HG02870 (cell line): Measurements from ENCODE around the gene EIF2B4.
A peak's percentile ranks its signal among the peaks of the same experiment; 100 is the strongest.

Experiments
- ATAC-seq: cut with Tn5 transposase; IDR thresholded peaks from one replicate; pipeline ENCODE4 v1.9.1; 2021; ENCODE audit warnings: mild to moderate bottlenecking, moderate library complexity; ENCODE audit not compliant: unreplicated experiment

Gene EIF2B4

DNA sequence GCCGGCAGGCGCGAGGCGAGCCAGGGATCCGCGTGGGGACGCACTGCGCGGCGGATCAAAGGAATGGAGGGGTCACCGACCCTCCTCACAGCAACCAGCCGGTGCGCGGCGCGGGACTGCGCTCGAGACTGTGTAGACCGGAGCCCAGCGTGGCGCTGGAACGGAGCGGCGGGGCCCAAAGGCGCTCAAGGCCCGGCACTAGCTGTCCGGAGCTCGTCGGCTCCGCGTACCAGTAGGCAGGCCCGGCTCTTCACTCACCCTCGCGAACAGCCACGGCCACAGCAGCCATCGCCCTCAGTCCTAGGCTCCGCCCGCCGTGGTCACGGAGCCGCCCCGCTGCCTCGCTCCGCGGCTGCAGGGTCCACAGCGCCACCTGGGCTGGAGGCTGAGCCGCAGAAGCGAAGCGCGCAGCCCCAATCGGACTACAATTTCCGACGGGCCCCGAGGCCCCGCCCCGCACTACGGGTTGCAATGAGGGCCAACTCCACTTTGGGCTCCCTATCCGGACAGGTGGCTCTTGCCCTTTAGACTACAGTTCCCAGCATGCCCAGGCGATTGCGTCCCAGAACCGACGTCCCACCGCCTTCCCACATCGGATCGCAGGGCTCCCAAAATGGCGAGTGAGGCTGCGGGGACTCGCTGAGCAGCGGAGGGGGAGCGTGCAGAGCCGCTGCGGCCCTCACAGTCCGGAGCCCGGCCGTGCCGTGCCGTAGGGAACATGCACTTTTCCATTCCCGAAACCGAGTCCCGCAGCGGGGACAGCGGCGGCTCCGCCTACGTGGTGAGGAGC lies at the start of gene EIF2B4, which contains the start of gene SNX17:
Gene EIF2B4 (minus strand): TSS at position 313 of the 790 bp plus-strand sequence. CDS start 24 bp downstream, at position 289.
Gene SNX17 (plus strand): TSS at position 591 of the 790 bp plus-strand sequence. CDS start 128 bp downstream, at position 719.
- peak; percentile 87 for ATAC-seq

- no peak for ATAC-seq
Observed at GRCh38 chr2:27416151-27416550, 46.0 kb upstream of the EIF2B4 start.

DNA sequence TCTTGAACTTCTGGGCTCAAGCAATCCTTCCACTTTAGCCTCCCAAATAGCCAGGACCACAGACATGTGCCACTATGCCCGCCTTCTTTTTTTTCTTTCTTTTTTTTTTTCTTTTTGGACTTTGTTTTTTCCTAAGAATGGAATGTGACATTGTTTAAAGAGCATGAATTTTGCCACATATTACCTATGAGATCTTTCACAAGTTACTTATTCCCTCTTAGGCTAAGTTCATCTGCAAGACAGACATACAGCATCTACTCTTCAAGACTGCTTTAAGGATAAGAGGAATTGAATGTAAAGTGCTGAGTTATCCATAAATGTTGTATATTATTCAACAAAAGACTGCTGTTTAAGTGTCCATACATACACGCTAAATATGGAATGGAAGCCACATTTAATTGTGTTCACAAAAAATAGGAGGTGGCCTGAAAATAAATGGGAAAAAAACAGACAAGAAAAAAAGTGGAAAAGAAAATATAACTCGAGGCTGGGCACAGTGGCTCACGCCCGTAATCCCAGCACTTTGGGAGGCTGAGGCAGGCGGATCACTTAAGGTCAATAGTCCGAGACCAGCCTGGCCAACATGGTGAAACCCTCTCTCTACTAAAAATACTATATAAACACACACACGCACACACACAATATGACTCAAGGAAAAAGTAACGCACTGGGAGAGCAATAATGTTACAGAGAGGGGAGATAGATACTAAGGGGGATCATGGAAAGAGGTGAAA lies 42.4 kb upstream of the EIF2B4 start:
- ATAC-seq: no peak

DNA sequence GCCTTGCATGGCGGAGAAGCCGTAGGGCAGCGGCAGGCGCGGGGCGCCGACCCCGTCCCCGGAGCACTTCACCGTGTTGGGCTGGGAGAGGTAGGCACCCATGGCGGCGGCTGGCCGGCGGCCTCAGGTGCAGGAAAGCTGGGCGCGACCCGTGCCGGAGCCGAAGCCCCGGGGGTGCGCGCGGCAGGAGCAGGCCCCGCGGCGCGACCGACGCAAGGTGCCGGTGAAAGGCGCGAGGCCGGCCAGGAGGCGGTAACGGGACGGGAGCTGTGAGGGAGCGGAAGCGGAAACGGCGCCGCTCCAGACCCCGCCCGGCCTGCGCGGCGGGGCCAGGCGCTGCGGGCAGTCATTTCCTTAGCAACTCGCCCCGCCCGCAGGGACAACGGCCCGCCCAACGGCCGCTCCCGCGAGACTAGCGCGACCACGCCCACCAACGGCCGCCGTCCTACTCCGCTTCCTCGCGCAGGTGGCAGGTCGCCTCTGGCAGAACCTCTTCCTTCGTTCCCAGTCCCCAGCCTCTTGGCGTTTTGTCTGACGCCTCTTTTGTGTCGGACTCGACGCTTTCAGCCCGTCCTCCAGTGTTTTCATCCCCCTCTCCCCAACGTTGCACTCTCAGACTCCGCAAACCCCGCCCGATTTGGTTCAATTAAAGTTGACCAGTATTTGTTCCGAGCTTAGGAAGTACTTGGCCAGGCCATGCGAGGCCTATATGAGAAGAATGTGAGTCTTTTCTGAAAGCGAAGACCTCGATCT lies 39.4 kb upstream of the EIF2B4 start, which contains the start of gene PPM1G:
Gene PPM1G (minus strand): TSS at position 271 of the 753 bp plus-strand sequence. CDS start 169 bp downstream, at position 102.
- peak; percentile 86 for ATAC-seq

DNA sequence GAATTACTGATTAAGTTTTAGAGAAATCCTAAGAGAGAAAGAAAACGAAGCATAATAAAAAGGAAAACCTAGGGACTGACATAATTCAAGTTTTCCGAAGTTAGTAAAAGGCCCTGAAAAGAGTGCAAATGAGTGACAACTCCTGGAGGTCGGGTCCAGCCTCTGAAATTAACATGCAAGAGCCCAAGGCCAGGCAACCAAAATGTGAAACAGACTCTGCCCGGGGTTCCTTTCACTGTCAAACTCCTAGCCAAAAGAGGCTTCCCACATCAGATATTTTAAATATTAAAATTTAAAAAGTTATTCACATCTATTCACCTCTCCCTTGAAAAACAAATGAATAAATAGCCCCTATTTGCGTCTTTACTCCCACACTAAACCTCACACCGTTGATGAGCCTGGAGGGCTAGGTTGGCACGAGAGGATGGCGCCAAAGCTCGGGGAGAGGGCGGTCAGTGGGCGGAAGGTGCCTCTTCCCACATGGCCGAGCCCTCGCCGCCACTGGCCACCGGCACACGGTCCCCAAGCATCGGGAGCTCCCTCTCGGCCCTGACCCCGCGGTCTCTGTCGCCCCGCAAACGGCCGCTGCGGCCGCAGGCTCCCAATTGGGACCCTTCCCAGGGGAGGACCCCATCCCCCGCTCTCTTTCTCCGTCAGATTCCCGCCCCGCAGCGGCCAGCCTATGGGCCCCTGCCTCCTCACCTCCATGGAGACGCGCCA lies 38.6 kb upstream of the EIF2B4 start:
- peak; percentile 18 for ATAC-seq

- no peak for ATAC-seq
Observed at GRCh38 chr2:27407798-27408491, 37.8 kb upstream of the EIF2B4 start.

GRCh38 chr2:27400348-27401135 lies 30.4 kb upstream of the EIF2B4 start:
- no peak for ATAC-seq

GRCh38 chr2:27398962-27399361 lies 28.8 kb upstream of the EIF2B4 start:
- no peak for ATAC-seq

- no peak for ATAC-seq
Observed at GRCh38 chr2:27393225-27393624, 23.1 kb upstream of the EIF2B4 start.

GRCh38 chr2:27390822-27391679 lies 20.9 kb upstream of the EIF2B4 start:
- no peak for ATAC-seq

DNA sequence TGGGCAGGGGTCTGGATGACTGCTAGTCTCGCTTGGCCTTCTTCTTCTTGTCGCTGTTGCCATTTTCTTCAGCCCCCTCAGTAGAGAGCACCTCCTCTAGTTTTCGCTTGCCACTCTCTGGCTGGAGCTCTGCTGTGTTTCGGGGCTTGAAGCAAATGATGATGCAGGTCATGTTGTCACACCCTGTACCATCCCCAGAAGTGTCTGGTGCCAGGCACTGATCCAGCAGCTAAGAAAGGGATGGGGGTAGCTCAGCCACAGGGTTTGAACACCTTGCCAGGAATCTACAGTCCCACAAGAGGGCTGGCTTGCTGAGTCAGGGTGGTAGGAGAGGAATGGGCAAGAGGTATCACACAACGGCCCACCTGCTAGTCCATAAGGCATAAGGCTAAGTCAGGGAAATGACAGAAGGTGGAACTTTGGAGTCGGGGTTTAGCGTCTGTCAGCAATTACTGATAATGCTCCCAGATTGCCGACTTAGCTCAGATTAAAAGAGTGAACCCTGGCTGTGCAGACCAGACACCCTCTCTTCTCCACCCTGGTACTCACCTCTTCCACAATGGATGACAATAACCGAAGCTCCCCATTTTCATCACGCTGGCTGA lies 11.5 kb upstream of the EIF2B4 start:
- ATAC-seq: no peak

GRCh38 chr2:27380626-27381545 lies 10.7 kb upstream of the EIF2B4 start, which contains the start of gene ZNF513:
TSS of gene ZNF513 (minus strand) at chr2:27380734. CDS start at chr2:27380526, 208 bp downstream.
- peak; percentile 84 for ATAC-seq

DNA sequence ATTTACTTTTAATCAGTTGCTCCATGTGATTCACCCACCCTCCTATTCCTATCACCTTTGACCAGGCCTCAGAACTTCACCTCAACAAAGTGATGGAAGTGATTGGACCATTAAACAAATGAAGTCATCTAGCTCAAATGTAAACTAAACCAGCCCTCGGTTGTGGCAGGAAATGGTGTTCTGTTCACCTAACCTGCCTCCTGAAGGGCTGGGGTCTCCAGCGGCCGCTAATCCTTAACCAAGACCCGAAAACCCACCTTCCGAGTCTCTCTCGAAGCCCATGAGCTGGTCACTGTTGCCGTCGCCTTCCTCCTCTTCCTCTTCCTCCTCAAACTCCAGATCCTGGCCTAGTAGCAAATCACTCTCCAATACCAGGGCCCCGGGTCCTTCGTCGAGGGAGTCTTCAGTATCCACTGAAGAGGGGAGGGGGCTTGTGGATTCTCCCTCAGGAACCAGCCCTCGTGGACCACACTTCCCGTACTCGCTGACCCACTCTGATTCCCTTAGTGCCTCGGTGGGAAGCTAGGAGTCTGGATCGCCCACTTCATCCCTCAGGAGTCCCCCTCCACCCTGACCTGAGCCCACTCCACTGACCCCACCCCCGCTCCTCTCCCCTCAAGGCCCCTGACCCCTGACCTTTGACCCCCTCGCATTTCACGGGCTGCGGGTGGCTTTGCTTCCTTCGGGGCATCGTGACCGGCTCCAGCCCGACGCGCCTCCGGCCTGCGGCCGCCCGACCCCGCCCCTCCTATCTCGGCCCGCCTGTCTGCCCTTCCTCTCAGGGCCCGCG lies 9.9 kb upstream of the EIF2B4 start:
- ATAC-seq: peak; percentile 30

GRCh38 chr2:27379383-27379835 lies 9.3 kb upstream of the EIF2B4 start:
- ATAC-seq: no peak

DNA sequence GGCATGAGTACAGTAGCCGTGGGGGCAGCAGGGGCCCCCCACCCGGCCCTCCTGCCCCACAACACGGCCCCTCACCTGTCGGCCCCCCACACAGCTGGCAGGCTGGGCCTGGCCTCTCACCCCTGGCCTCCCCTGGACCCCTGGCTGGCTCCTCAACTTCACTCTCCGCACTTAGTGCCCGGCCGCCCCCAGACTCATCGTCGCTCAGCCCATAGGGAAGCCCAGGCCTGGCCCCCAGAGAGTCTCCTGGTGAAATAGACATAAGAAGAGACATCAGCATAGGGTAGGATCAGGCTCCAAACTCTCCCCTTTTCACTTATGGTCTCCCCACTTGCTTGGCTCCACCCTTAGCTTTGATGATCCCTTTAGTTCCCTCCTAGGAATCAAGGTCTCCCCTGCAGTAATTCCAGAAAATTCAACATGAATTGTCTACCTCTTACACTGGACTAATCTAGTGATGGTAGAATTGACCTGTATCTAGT lies 8.7 kb upstream of the EIF2B4 start:
- ATAC-seq: no peak
